H1 (cell line): ENCODE measurements around the gene ZBED4. TPM values are rescaled to one million over a fixed set of nuclear protein-coding genes. Genes with fewer than 3 reads are reported as not detected.

ENCODE experiments used
- CTCF ChIA-PET: fragments of 300-600 bp; sonication (Branson Sonifier 250); formaldehyde crosslinking; loops from one replicate; lab custom pipeline; 2021; ENCODE audit not compliant: partially characterized antibody; lab: Charles Lee
- POLR2A ChIA-PET: fragments of 300-600 bp; sonication (Branson Sonifier 250); formaldehyde crosslinking; loops from one replicate; lab custom pipeline; 2021; ENCODE audit warnings: inconsistent platforms; ENCODE audit not compliant: partially characterized antibody; lab: Charles Lee
- DNase-seq, 2 experiments: peaks; one replicate each; pipeline versions ENCODE4 v3.0.0 to v3.0.0-alpha.2; 2010 to 2022; ENCODE audit warnings: low spot score in 2 of 2, low read depth in 1 of 2, mixed read lengths in 1 of 2
- FAIRE-seq: peaks from 2 replicates; lab custom pipeline; 2011; peaks lifted over from hg19 to GRCh38; lab: Jason Lieb, UNC
- H2AFZ ChIP-seq: 2 replicates; pipeline ENCODE4 v1.8.1; 2012; ENCODE audit warnings: low read length, inconsistent platforms
- H2AK5ac ChIP-seq: 2 replicates; pipeline ENCODE4 v1.6.1; 2013; ENCODE audit warnings: low read depth, low read length
- H2BK120ac ChIP-seq: replicated peaks from 2 replicates; pipeline ENCODE3; 2013; ENCODE audit warnings: low read depth, low read length, inconsistent platforms
- H2BK12ac ChIP-seq: 2 replicates; pipeline ENCODE4 v1.6.1; 2013; ENCODE audit warnings: low read depth, low read length
- H2BK15ac ChIP-seq: 2 replicates; pipeline ENCODE4 v1.6.1; 2013; ENCODE audit warnings: low read length
- H2BK20ac ChIP-seq: 2 replicates; pipeline ENCODE4 v1.6.1; 2013; ENCODE audit warnings: low read length
- H2BK5ac ChIP-seq: 2 replicates; pipeline ENCODE4 v1.6.1; 2013; ENCODE audit warnings: low read depth, low read length
- H3K14ac ChIP-seq: 2 replicates; pipeline ENCODE4 v1.6.1; 2013; ENCODE audit warnings: inconsistent platforms; ENCODE audit not compliant: insufficient read length
- H3K18ac ChIP-seq: 2 replicates; pipeline ENCODE4 v1.6.1; 2013; ENCODE audit warnings: low read length; ENCODE audit errors: extremely low read depth
- H3K23ac ChIP-seq: 2 replicates; pipeline ENCODE4 v1.6.1; 2013; ENCODE audit warnings: inconsistent platforms; ENCODE audit not compliant: insufficient read length
- H3K23me2 ChIP-seq: 2 replicates; pipeline ENCODE4 v1.6.1; 2013; ENCODE audit warnings: low read depth, low read length
- H3K27ac ChIP-seq: 2 replicates; pipeline ENCODE4 v1.6.1; 2011; ENCODE audit warnings: low read depth, low read length, inconsistent platforms
- H3K27me3 ChIP-seq, 4 experiments: replicated peaks in 1 of 4; 1 replicate in 1 of 4; 2 replicates in 3 of 4; pipeline versions ENCODE4 v1.6.1 to v1.8.1; 2011 to 2013; ENCODE audit warnings: low read length in 3 of 4, mild to moderate bottlenecking in 3 of 4, inconsistent platforms in 2 of 4, mixed read lengths in 2 of 4, moderate library complexity in 1 of 4; ENCODE audit not compliant: control insufficient read depth in 3 of 4, insufficient read depth in 3 of 4; ENCODE audit errors: extremely low read depth in 1 of 4
- H3K36me3 ChIP-seq, 4 experiments: 2 replicates each; pipeline versions ENCODE4 v1.6.1 to v1.8.1; 2011 to 2013; ENCODE audit warnings: mild to moderate bottlenecking in 4 of 4, low read length in 3 of 4, moderate library complexity in 2 of 4, control low read depth in 1 of 4, inconsistent platforms in 1 of 4; ENCODE audit not compliant: insufficient read depth in 4 of 4, control insufficient read depth in 2 of 4
- H3K4ac ChIP-seq: replicated peaks from 2 replicates; pipeline ENCODE3; 2013; ENCODE audit warnings: low read length, low read depth, mixed read lengths, inconsistent platforms; ENCODE audit not compliant: insufficient read length
- H3K4me1 ChIP-seq, 4 experiments: replicated peaks in 1 of 4; 1 replicate in 1 of 4; 2 replicates in 3 of 4; pipeline versions ENCODE4 v1.6.1 to v1.8.1; 2011 to 2013; ENCODE audit warnings: low read length in 3 of 4, inconsistent platforms in 2 of 4, mixed read lengths in 1 of 4; ENCODE audit not compliant: insufficient read depth in 4 of 4, control insufficient read depth in 3 of 4
- H3K4me2 ChIP-seq, 2 experiments: 2 replicates each; pipeline versions ENCODE4 v1.6.1 to v1.8.1; 2011 to 2013; ENCODE audit warnings: low read depth in 2 of 2, low read length in 2 of 2, control low read depth in 1 of 2, inconsistent platforms in 1 of 2, mild to moderate bottlenecking in 1 of 2; ENCODE audit not compliant: insufficient read depth in 1 of 2
- H3K4me3 ChIP-seq, 4 experiments: fragments of 200-600, 300-600 bp in 1 of 4; sonication (generic), shearing (Covaris generic), sonication (Bioruptor Twin) in 1 of 4; 2 replicates each; pipeline versions ENCODE4 v1.5.1 to v1.8.1; 2011 to 2016; ENCODE audit warnings: low read length in 4 of 4, low read depth in 3 of 4, control low read depth in 2 of 4, inconsistent platforms in 2 of 4, mild to moderate bottlenecking in 2 of 4, mixed read lengths in 1 of 4, moderate library complexity in 1 of 4; ENCODE audit not compliant: insufficient read depth in 2 of 4; ENCODE audit errors: extremely low read depth in 1 of 4
- H3K56ac ChIP-seq: replicated peaks from 2 replicates; pipeline ENCODE3; 2013; ENCODE audit warnings: low read depth, mild to moderate bottlenecking, mixed read lengths, low read length, inconsistent platforms; ENCODE audit not compliant: insufficient read length
- H3K79me1 ChIP-seq: 2 replicates; pipeline ENCODE4 v1.6.1; 2013; ENCODE audit warnings: low read depth, low read length, control low read depth
- H3K79me2 ChIP-seq, 2 experiments: 2 replicates each; pipeline versions ENCODE4 v1.6.1 to v1.8.1; 2012 to 2013; ENCODE audit warnings: low read length in 2 of 2, mild to moderate bottlenecking in 2 of 2, inconsistent platforms in 1 of 2; ENCODE audit not compliant: insufficient read depth in 2 of 2, control insufficient read depth in 1 of 2
- H3K9ac ChIP-seq, 4 experiments: replicated peaks in 1 of 4; 1 replicate in 1 of 4; 2 replicates in 3 of 4; pipeline versions ENCODE4 v1.6.1 to v1.8.1; 2011 to 2013; ENCODE audit warnings: low read depth in 3 of 4, low read length in 3 of 4, control low read depth in 2 of 4, mild to moderate bottlenecking in 2 of 4, moderate library complexity in 2 of 4, inconsistent platforms in 1 of 4; ENCODE audit errors: extremely low read depth in 1 of 4
- H3K9me3 ChIP-seq, 2 experiments: 2 replicates each; pipeline versions ENCODE4 v1.6.1 to v1.8.1; 2012 to 2013; ENCODE audit warnings: mild to moderate bottlenecking in 2 of 2, moderate library complexity in 2 of 2, control low read depth in 1 of 2, inconsistent platforms in 1 of 2, low read depth in 1 of 2, low read length in 1 of 2, mixed read lengths in 1 of 2; ENCODE audit not compliant: insufficient read depth in 2 of 2
- H4K20me1 ChIP-seq, 2 experiments: replicated peaks in 1 of 2; 2 replicates each; pipeline versions ENCODE3 to v1.8.1; 2011 to 2013; ENCODE audit warnings: inconsistent platforms in 2 of 2, low read length in 2 of 2, mild to moderate bottlenecking in 1 of 2; ENCODE audit not compliant: insufficient read depth in 2 of 2, control insufficient read depth in 1 of 2
- H4K5ac ChIP-seq: 2 replicates; pipeline ENCODE4 v1.6.1; 2013; ENCODE audit warnings: low read length, low read depth, mixed read lengths, inconsistent platforms; ENCODE audit not compliant: insufficient read length
- H4K8ac ChIP-seq: 2 replicates; pipeline ENCODE4 v1.8.0; 2013; ENCODE audit warnings: mild to moderate bottlenecking, moderate library complexity, low read length, inconsistent platforms; ENCODE audit not compliant: insufficient read depth; ENCODE audit errors: extremely low read depth
- H4K91ac ChIP-seq: replicated peaks from 2 replicates; pipeline ENCODE3; 2013; ENCODE audit warnings: low read length, mixed read lengths, inconsistent platforms; ENCODE audit not compliant: insufficient read length
- BRCA1 ChIP-seq: IDR thresholded peaks from 2 replicates; pipeline ENCODE4 v1.6.1; 2012; ENCODE audit warnings: low read depth, low read length, improper control_type of control experiment
- HDAC2 ChIP-seq, 2 experiments: fragments of 300-600 bp in 1 of 2; sonication (generic) in 1 of 2; IDR thresholded peaks; 2 replicates each; pipeline ENCODE4 v1.6.1; 2011 to 2012; ENCODE audit warnings: low read depth in 2 of 2, low read length in 2 of 2, mild to moderate bottlenecking in 2 of 2, moderate library complexity in 2 of 2, borderline replicate concordance in 1 of 2, inconsistent platforms in 1 of 2
- NANOG ChIP-seq: IDR thresholded peaks from 2 replicates; pipeline ENCODE4 v1.6.1; 2011; ENCODE audit warnings: low read length, low read depth, mild to moderate bottlenecking, inconsistent platforms; ENCODE audit not compliant: insufficient read depth, poor library complexity, severe bottlenecking
- SIX5 ChIP-seq: IDR thresholded peaks from 2 replicates; pipeline ENCODE4 v1.6.1; 2011; ENCODE audit warnings: mild to moderate bottlenecking, low read depth, low read length
- TAF1 ChIP-seq: IDR thresholded peaks from 2 replicates; pipeline ENCODE4 v1.6.1; 2011; ENCODE audit warnings: mild to moderate bottlenecking, low read depth, low read length
- WGBS, 2 experiments: shearing (Covaris generic) in 1 of 2; methylation state at CpG; one replicate each; pipeline versions ENCODE4 v1.1.6 to v1.1.7; 2013 to 2015; ENCODE audit warnings: low lambda C conversion rate in 2 of 2, mixed read lengths in 2 of 2, inconsistent platforms in 1 of 2, low coverage in 1 of 2, missing lambda C conversion rate in 1 of 2; ENCODE audit not compliant: insufficient replicate concordance in 2 of 2, insufficient coverage in 1 of 2, insufficient read length in 1 of 2; ENCODE audit errors: extremely low coverage in 1 of 2, missing lambda C conversion rate in 1 of 2; 5-methylcytosine and 5-hydroxymethylcytosine counted together
- polyA plus RNA-seq, 7 experiments: library from polyadenylated mRNA; depleted of rRNA in 3 of 7; stranded (reverse) in 5 of 7; unstranded in 2 of 7; fragments of >200 nt in 5 of 7; fragments of 200-250 nt in 2 of 7; gene quantifications; 1 replicate in 5 of 7; 2 replicates in 1 of 7; 4 replicates in 1 of 7; pipeline versions ENCODE4 v1.2.1 to v1.2.3, GENCODE V29; 2011 to 2013; ENCODE audit warnings: missing spikeins in 2 of 7, mixed read lengths in 2 of 7
- total RNA-seq: library from RNA; stranded (reverse); fragmentation: NEBNext Ultra II Directional; extraction: Animal tissue kit (Norgen Biotek cat#: 25700); gene quantifications from 2 replicates; pipeline ENCODE4 v1.2.1, GENCODE V29; 2021

ZBED4 gene
- total and polyA plus RNA-seq, 2 of the 8 experiments (the other 6 are each of a cell fraction or from before 2014, with no cell fraction given) = 11.0 to 28.3 TPM

- Histone ChIP-seq H3K36me3 (peaks cover 0 to 9% (median 0%) of the 10 kb centered on the region in 4 experiments; a peak in 1 of 8 replicates), H3K4me2 (peak overlapping the region; percentile 77 to 81), H3K27ac (no peak overlapping the region), H2BK20ac (no peak overlapping the region), H2AK5ac (no peak overlapping the region), H3K18ac (peak overlapping the region; percentile 60; the same call in 1 of the 2 replicates), H4K5ac (peak overlapping the region; percentile 45), H3K9me3 (no peaks in the 10 kb centered on the region), H4K8ac (no peak overlapping the region), H3K79me1 (peaks cover 26% of the 10 kb centered on the region), H2BK12ac (no peak overlapping the region), H3K23me2 (peaks cover 14% of the 10 kb centered on the region), H2AFZ (no peak overlapping the region), H2BK15ac (no peak overlapping the region), H4K20me1 (peaks cover 17 to 36% of the 10 kb centered on the region in 2 experiments), H3K4me1 (peaks cover 4 to 8% (median 5%) of the 10 kb centered on the region in 4 experiments; a peak in 6 of 7 replicates), H3K56ac (peak overlapping the region; percentile 12), H3K14ac (no peak overlapping the region), H3K4me3 (peak overlapping the region; percentile 63 to 91 (median 82)), H3K4ac (peak overlapping the region; percentile 85), H2BK5ac (no peak overlapping the region), H3K79me2 (peaks cover 11 to 48% of the 10 kb centered on the region in 2 experiments; a peak in 3 of 4 replicates), H3K27me3 (peaks cover 25 to 37% (median 33%) of the 10 kb centered on the region in 4 experiments), H4K91ac (no peak overlapping the region), H2BK120ac (no peak overlapping the region), H3K23ac (no peak overlapping the region), H3K9ac (peak overlapping the region; percentile 4 to 89 (median 59))
- whole genome bisulfite sequencing, 2 experiments = 4% methylated on average over 48 of the region's 101 CpGs; no CpG with 5 or more reads in 1 of the 2 experiments
- ChIA-PET POLR2A (interaction anchor here (0.6 to 2.5 kb wide), 5 partner anchors 9 to 30 kb away, joined by 3 to 6 read pairs (median 3); no protein-coding TSS in a partner anchor), CTCF (no interaction called here)
- DNase-seq = peak in 1 of 2 experiments; percentile 54
- no peak for FAIRE-seq
- no peak for TF ChIP-seq BRCA1
- TF ChIP-seq TAF1 = peak; percentile 32; the same call in 1 of the 2 replicates
- TF ChIP-seq NANOG = no peak
- 0 out of 4 replicates have a peak, but pooled peaks of 1 of the 2 experiments have one; percentile 50 for TF ChIP-seq HDAC2 (IDR thresholded peaks at IDR 0.05; ENCODE audit: borderline replicate concordance in 1 of 2, low read depth in 2 of 2, low read length in 2 of 2)
- TF ChIP-seq SIX5 = no peak
These were observed 562 bp downstream of the ZBED4 start for GRCh38 chr22:49853981-49854831.
